ENCODE results near the gene CDY2A. TPM values are rescaled to one million over a fixed set of nuclear protein-coding genes. Genes with fewer than 3 reads are reported as not detected.
"Not testable (repeated sequence)": the region's sequence is repeated elsewhere in the genome, so short reads cannot be mapped to it uniquely, and the experiment has no call there.

The CDY2A gene
- not detected for total RNA-seq
- long read RNA-seq: 0 reads

- ATAC-seq; DNase-seq (ENCODE audit: missing footprints); intact Hi-C loops (cut with DNase I): not testable (repeated sequence)
Measured at GRCh38 chrY:18025487-18025886, at the start of gene CDY2A. Gene CDY2A, plus strand, starts transcription at chrY:18025787. Its CDS starts 328 bp downstream, at chrY:18026115.

- DNase-seq (ENCODE audit: missing footprints); ATAC-seq; intact Hi-C loops (cut with DNase I): not testable (repeated sequence)
Measured at GRCh38 chrY:17997586-17997985, 28.0 kb upstream of the CDY2A start.

- ATAC-seq; DNase-seq (ENCODE audit: missing footprints); intact Hi-C loops (cut with DNase I): not testable (repeated sequence)
Measured at GRCh38 chrY:17998266-17998665, 27.3 kb upstream of the CDY2A start.

GRCh38 chrY:18023897-18024296 lies 1.7 kb upstream of the CDY2A start:
- peak; percentile 65 for ATAC-seq
- DNase-seq (ENCODE audit: missing footprints); intact Hi-C loops (cut with DNase I): not testable (repeated sequence)

GRCh38 chrY:18028845-18029244 lies 3.3 kb downstream of the CDY2A start:
- intact Hi-C loops (cut with DNase I); ATAC-seq: not testable (repeated sequence)

GRCh38 chrY:18030178-18030577 lies 4.6 kb downstream of the CDY2A start:
- DNase-seq (ENCODE audit: missing footprints); ATAC-seq; intact Hi-C loops (cut with DNase I): not testable (repeated sequence)

More at GRCh38 chrY:18028845-18029244, 3.3 kb downstream of the CDY2A start:
- not testable (repeated sequence) for DNase-seq (ENCODE audit: missing footprints)

- DNase-seq (ENCODE audit: missing footprints); intact Hi-C loops (cut with DNase I): not testable (repeated sequence)
- peak; percentile 84 for ATAC-seq
Measured at GRCh38 chrY:18034100-18034814, 8.7 kb downstream of the CDY2A start.

- intact Hi-C loops (cut with DNase I); ATAC-seq; DNase-seq (ENCODE audit: missing footprints): not testable (repeated sequence)
Measured at GRCh38 chrY:18034864-18035263, 9.3 kb downstream of the CDY2A start.

- intact Hi-C loops (cut with DNase I); ATAC-seq; DNase-seq (ENCODE audit: missing footprints): not testable (repeated sequence)
Measured at GRCh38 chrY:18044990-18045389, 19.4 kb downstream of the CDY2A start.

GRCh38 chrY:18048149-18049040 lies 22.8 kb downstream of the CDY2A start:
- ATAC-seq; DNase-seq (ENCODE audit: missing footprints); intact Hi-C loops (cut with DNase I): not testable (repeated sequence)

- intact Hi-C loops (cut with DNase I): not testable (repeated sequence)
Measured at GRCh38 chrY:18049061-18049460, 23.5 kb downstream of the CDY2A start.

GRCh38 chrY:18056473-18056872 lies 30.9 kb downstream of the CDY2A start:
- intact Hi-C loops (cut with DNase I); DNase-seq (ENCODE audit: missing footprints); ATAC-seq: not testable (repeated sequence)

More at GRCh38 chrY:18049061-18049460, 23.5 kb downstream of the CDY2A start:
- DNase-seq (ENCODE audit: missing footprints); ATAC-seq: not testable (repeated sequence)

GRCh38 chrY:18073464-18073863 lies 47.9 kb downstream of the CDY2A start:
- DNase-seq (ENCODE audit: missing footprints); intact Hi-C loops (cut with DNase I); ATAC-seq: not testable (repeated sequence)

Other genes starting within 250 kb of the CDY2A start
- not detected for gene CDY2B, start 145.6 kb upstream of the CDY2A start, total RNA-seq

Measured in Right ventricle myocardium inferior (tissue), 1 donor.